HUES64 (cell line): ENCODE results near the gene ETV6.

ENCODE experiments used
- H3K27ac ChIP-seq: 2 replicates; pipeline ENCODE4 v1.7.0; 2013; ENCODE audit warnings: low read depth, low read length, inconsistent platforms
- H3K27me3 ChIP-seq: 2 replicates; pipeline ENCODE4 v1.6.1; 2013; ENCODE audit warnings: mild to moderate bottlenecking, low read length; ENCODE audit not compliant: insufficient read depth
- H3K36me3 ChIP-seq: 2 replicates; pipeline ENCODE4 v1.6.1; 2013; ENCODE audit warnings: mild to moderate bottlenecking, low read length; ENCODE audit not compliant: insufficient read depth
- H3K4me1 ChIP-seq: 2 replicates; pipeline ENCODE4 v1.6.1; 2013; ENCODE audit warnings: mild to moderate bottlenecking, low read length, moderate library complexity; ENCODE audit not compliant: insufficient read depth
- H3K4me3 ChIP-seq: 2 replicates; pipeline ENCODE4 v1.5.1; 2013; ENCODE audit warnings: mild to moderate bottlenecking, low read length, moderate library complexity
- H3K9ac ChIP-seq: 2 replicates; pipeline ENCODE4 v1.6.1; 2013; ENCODE audit warnings: mild to moderate bottlenecking, low read depth, low read length
- H3K9me3 ChIP-seq: 2 replicates; pipeline ENCODE4 v1.6.1; 2013; ENCODE audit warnings: low read depth, low read length; ENCODE audit not compliant: insufficient read depth
- WGBS: fragments of 150-250, 120-280 bp; methylation state at CpG from one replicate; pipeline ENCODE4 v1.1.7; 2013; ENCODE audit warnings: missing lambda C conversion rate; 5-methylcytosine and 5-hydroxymethylcytosine counted together

The ETV6 gene

GRCh38 chr12:11782914-11783420, 133.5 kb downstream of the ETV6 start:
- no peak overlapping the region for H3K27ac ChIP-seq
- H3K27me3 ChIP-seq = no peaks in the 10 kb centered on the region
- H3K36me3 ChIP-seq = no peaks in the 10 kb centered on the region
- no peak overlapping the region for H3K9ac ChIP-seq
- 83% methylated on average over 3 of the region's 3 CpGs for WGBS
- H3K9me3 ChIP-seq = no peaks in the 10 kb centered on the region
- peaks cover 21% of the 10 kb centered on the region for H3K4me1 ChIP-seq
- H3K4me3 ChIP-seq = no peak overlapping the region

- 89% methylated on average over 3 of the region's 5 CpGs for WGBS
Measured at GRCh38 chr12:11785712-11786111, 136.2 kb downstream of the ETV6 start.

GRCh38 chr12:11786638-11787365, 137.3 kb downstream of the ETV6 start:
- H3K36me3 ChIP-seq = no peaks in the 10 kb centered on the region
- no peak overlapping the region for H3K4me3 ChIP-seq
- no peak overlapping the region for H3K9ac ChIP-seq
- H3K9me3 ChIP-seq = no peaks in the 10 kb centered on the region
- 97% methylated on average over 5 of the region's 5 CpGs for WGBS
- H3K27me3 ChIP-seq = no peaks in the 10 kb centered on the region
- H3K4me1 ChIP-seq = peaks cover 21% of the 10 kb centered on the region
- H3K27ac ChIP-seq = no peak overlapping the region

More at GRCh38 chr12:11785712-11786111, 136.2 kb downstream of the ETV6 start:
- Histone ChIP-seq H3K27ac (no peak overlapping the region), H3K27me3 (no peaks in the 10 kb centered on the region), H3K9me3 (no peaks in the 10 kb centered on the region), H3K36me3 (no peaks in the 10 kb centered on the region), H3K9ac (no peak overlapping the region), H3K4me1 (peaks cover 24% of the 10 kb centered on the region), H3K4me3 (no peak overlapping the region)

GRCh38 chr12:11787437-11787836, 138.0 kb downstream of the ETV6 start:
- H3K27ac ChIP-seq = no peak overlapping the region
- H3K36me3 ChIP-seq = no peaks in the 10 kb centered on the region
- 80% methylated on average over 1 of the region's 1 CpG for WGBS
- H3K9me3 ChIP-seq = no peaks in the 10 kb centered on the region
- H3K4me3 ChIP-seq = no peak overlapping the region
- H3K9ac ChIP-seq = no peak overlapping the region
- H3K27me3 ChIP-seq = no peaks in the 10 kb centered on the region
- peaks cover 21% of the 10 kb centered on the region for H3K4me1 ChIP-seq

GRCh38 chr12:11787933-11788849, 138.7 kb downstream of the ETV6 start:
- H3K27me3 ChIP-seq = no peaks in the 10 kb centered on the region
- H3K9me3 ChIP-seq = no peaks in the 10 kb centered on the region
- 92% methylated on average over 3 of the region's 6 CpGs for WGBS
- H3K36me3 ChIP-seq = no peaks in the 10 kb centered on the region
- no peak overlapping the region for H3K9ac ChIP-seq
- H3K4me1 ChIP-seq = peaks cover 15% of the 10 kb centered on the region
- H3K27ac ChIP-seq = no peak overlapping the region
- no peak overlapping the region for H3K4me3 ChIP-seq

- WGBS = 91% methylated on average over 14 of the region's 14 CpGs
- Histone ChIP-seq H3K36me3 (no peaks in the 10 kb centered on the region), H3K9ac (no peak overlapping the region), H3K4me3 (no peak overlapping the region), H3K27me3 (no peaks in the 10 kb centered on the region), H3K27ac (no peak overlapping the region), H3K9me3 (no peaks in the 10 kb centered on the region), H3K4me1 (peaks cover 17% of the 10 kb centered on the region)
Measured at GRCh38 chr12:11793921-11794710, 144.6 kb downstream of the ETV6 start.

- Histone ChIP-seq H3K36me3 (no peaks in the 10 kb centered on the region), H3K4me1 (peaks cover 17% of the 10 kb centered on the region), H3K4me3 (no peak overlapping the region), H3K27me3 (no peaks in the 10 kb centered on the region), H3K27ac (no peak overlapping the region), H3K9ac (no peak overlapping the region), H3K9me3 (no peaks in the 10 kb centered on the region)
- WGBS = 96% methylated on average over 4 of the region's 4 CpGs
Measured at GRCh38 chr12:11794751-11795150, 145.3 kb downstream of the ETV6 start.

GRCh38 chr12:11795192-11795912, 145.9 kb downstream of the ETV6 start:
- Histone ChIP-seq H3K9ac (no peak overlapping the region), H3K27ac (no peak overlapping the region), H3K27me3 (no peaks in the 10 kb centered on the region), H3K4me1 (peaks cover 17% of the 10 kb centered on the region), H3K36me3 (no peaks in the 10 kb centered on the region), H3K9me3 (no peaks in the 10 kb centered on the region), H3K4me3 (no peak overlapping the region)
- 92% methylated on average over 8 of the region's 8 CpGs for WGBS

- no peak overlapping the region for H3K9ac ChIP-seq
Measured at GRCh38 chr12:11795913-11796459, 146.5 kb downstream of the ETV6 start.

GRCh38 chr12:11797317-11797913, 147.9 kb downstream of the ETV6 start:
- Histone ChIP-seq H3K9me3 (no peaks in the 10 kb centered on the region), H3K27ac (no peak overlapping the region), H3K9ac (no peak overlapping the region), H3K36me3 (no peaks in the 10 kb centered on the region), H3K27me3 (no peaks in the 10 kb centered on the region), H3K4me3 (no peak overlapping the region), H3K4me1 (peaks cover 17% of the 10 kb centered on the region)
- 92% methylated on average over 5 of the region's 5 CpGs for WGBS

More at GRCh38 chr12:11795913-11796459, 146.5 kb downstream of the ETV6 start:
- no peaks in the 10 kb centered on the region for H3K9me3 ChIP-seq
- no peaks in the 10 kb centered on the region for H3K36me3 ChIP-seq
- no peak overlapping the region for H3K27ac ChIP-seq
- WGBS = 91% methylated on average over 6 of the region's 6 CpGs
- H3K4me3 ChIP-seq = no peak overlapping the region
- no peaks in the 10 kb centered on the region for H3K27me3 ChIP-seq
- peaks cover 17% of the 10 kb centered on the region for H3K4me1 ChIP-seq
